NOMO-1 treated with dmso at 0.1 percent for 144 hours (cell line): ENCODE measurements around the gene TBX5.

Experiments used
- DNase-seq: peaks from one replicate; lab custom pipeline; 2025; ENCODE audit not compliant: unreplicated experiment; lab: John Stamatoyannopoulos, UW

TBX5 gene

GRCh38 chr12:114431902-114432301 is 26.0 kb upstream of the TBX5 start:
- no peak for DNase-seq

GRCh38 chr12:114430306-114430705 is 24.4 kb upstream of the TBX5 start:
- DNase-seq = no peak

GRCh38 chr12:114425031-114425626 is 19.2 kb upstream of the TBX5 start:
- no peak for DNase-seq

GRCh38 chr12:114420944-114421335 is 15.0 kb upstream of the TBX5 start:
- no peak for DNase-seq

GRCh38 chr12:114420182-114420943 is 14.4 kb upstream of the TBX5 start:
- no peak for DNase-seq

- DNase-seq = no peak
Measured at GRCh38 chr12:114416028-114416427, 10.1 kb upstream of the TBX5 start.

- no peak for DNase-seq
Measured at GRCh38 chr12:114415525-114415868, 9.6 kb upstream of the TBX5 start.

- no peak for DNase-seq
Measured at GRCh38 chr12:114414866-114415524, 9.1 kb upstream of the TBX5 start.

- no peak for DNase-seq
Measured at GRCh38 chr12:114414031-114414865, 8.3 kb upstream of the TBX5 start.

GRCh38 chr12:114412825-114413749 is 7.1 kb upstream of the TBX5 start:
- DNase-seq = no peak

- DNase-seq = no peak
Measured at GRCh38 chr12:114412307-114412706, 6.4 kb upstream of the TBX5 start.

GRCh38 chr12:114411071-114411837 is 5.3 kb upstream of the TBX5 start:
- no peak for DNase-seq

- DNase-seq = no peak
Measured at GRCh38 chr12:114409852-114410600, 4.1 kb upstream of the TBX5 start.

GRCh38 chr12:114408886-114409851 is 3.2 kb upstream of the TBX5 start:
- no peak for DNase-seq

- no peak for DNase-seq
Measured at GRCh38 chr12:114408471-114408885, 2.5 kb upstream of the TBX5 start.

- no peak for DNase-seq
Measured at GRCh38 chr12:114407842-114408411, 2.0 kb upstream of the TBX5 start.
